ENCODE measurements around the gene CELA1. TPM values are rescaled to one million over a fixed set of nuclear protein-coding genes. Genes with fewer than 3 reads are reported as not detected.
A peak's percentile ranks its signal among the peaks of the same experiment; 100 is the strongest.
"Not testable (repeated sequence)": the region's sequence is repeated elsewhere in the genome, so short reads cannot be mapped to it uniquely, and the experiment has no call there.

CELA1 gene
- total and polyA plus RNA-seq, 2 experiments from 2014 or later = not detected

- Histone ChIP-seq H2AFZ (no peak overlapping the region), H3K79me2 (ENCODE audit: insufficient read depth) (no peaks in the 10 kb centered on the region), H3K9me3 (ENCODE audit: low read depth) (no peaks in the 10 kb centered on the region), H3K4me3 (no peak overlapping the region), H4K20me1 (ENCODE audit: insufficient read depth) (no peaks in the 10 kb centered on the region), H3K36me3 (ENCODE audit: low read depth) (no peaks in the 10 kb centered on the region), H3K4me1 (ENCODE audit: insufficient read depth) (no peaks in the 10 kb centered on the region), H3K27me3 (replicated peaks; ENCODE audit: insufficient read depth) (no peaks in the 10 kb centered on the region), H3K27ac (no peak overlapping the region), H3K9ac (no peak overlapping the region), H3K9me2 (ENCODE audit: insufficient read depth) (no peaks in the 10 kb centered on the region), H3F3A (ENCODE audit: insufficient read depth) (no peaks in the 10 kb centered on the region), H3K4me2 (ENCODE audit: unreplicated experiment) (no peak overlapping the region)
- DNase-seq = no peak
- in situ Hi-C loops (cut with MboI) = loop anchor here (10.0 kb wide), 2 partner anchors 78 to 298 kb away; partner anchors contain the start of gene LETMD1
- 85% methylated on average over 10 of the region's 10 CpGs for WGBS, 2 experiments (ENCODE audit: low coverage in 1 of 2, low lambda C conversion rate in 2 of 2, missing lambda C conversion rate in 2 of 2)
- TF ChIP-seq EZH2 (IDR thresholded peaks at IDR 0.05; ENCODE audit: insufficient read depth, poor library complexity, severe bottlenecking) (no peak), EZH2phosphoT487 (IDR thresholded peaks at IDR 0.05; ENCODE audit: insufficient read depth, low read depth) (no peak)
Observed at GRCh38 chr12:51342416-51342815, 4.1 kb downstream of the CELA1 start.

GRCh38 chr12:51341251-51342007 is 5.0 kb downstream of the CELA1 start:
- Histone ChIP-seq H3K27me3 (replicated peaks; ENCODE audit: insufficient read depth) (no peaks in the 10 kb centered on the region), H2AFZ (peak overlapping the region; percentile 79), H3K27ac (no peak overlapping the region), H3K4me1 (ENCODE audit: insufficient read depth) (no peaks in the 10 kb centered on the region), H3F3A (ENCODE audit: insufficient read depth) (no peaks in the 10 kb centered on the region), H4K20me1 (ENCODE audit: insufficient read depth) (no peaks in the 10 kb centered on the region), H3K9ac (peak overlapping the region; percentile 29; the same call in 1 of the 2 replicates), H3K79me2 (ENCODE audit: insufficient read depth) (no peaks in the 10 kb centered on the region), H3K36me3 (ENCODE audit: low read depth) (no peaks in the 10 kb centered on the region), H3K4me3 (peak overlapping the region; percentile 43), H3K9me2 (ENCODE audit: insufficient read depth) (no peaks in the 10 kb centered on the region), H3K4me2 (ENCODE audit: unreplicated experiment) (peak overlapping the region; percentile 45), H3K9me3 (ENCODE audit: low read depth) (no peaks in the 10 kb centered on the region)
- in situ Hi-C loops (cut with MboI) = loop anchor here (10.0 kb wide), 2 partner anchors 77 to 297 kb away; partner anchors contain the start of gene LETMD1
- WGBS, 2 experiments (ENCODE audit: low coverage in 1 of 2, low lambda C conversion rate in 2 of 2, missing lambda C conversion rate in 2 of 2) = 39 to 42% methylated on average over 9 of the region's 9 CpGs
- peak; percentile 77 for DNase-seq
- no peak for TF ChIP-seq EZH2 (IDR thresholded peaks at IDR 0.05; ENCODE audit: insufficient read depth, poor library complexity, severe bottlenecking)
- TF ChIP-seq EZH2phosphoT487 (IDR thresholded peaks at IDR 0.05; ENCODE audit: insufficient read depth, low read depth) = no peak

- 74 to 75% methylated on average over 6 of the region's 6 CpGs for WGBS, 2 experiments (ENCODE audit: low coverage in 1 of 2, low lambda C conversion rate in 2 of 2, missing lambda C conversion rate in 2 of 2)
- DNase-seq = no peak
- Histone ChIP-seq H3K4me3 (no peak overlapping the region), H3K9me3 (ENCODE audit: low read depth) (no peaks in the 10 kb centered on the region), H2AFZ (no peak overlapping the region), H3K27ac (no peak overlapping the region), H4K20me1 (ENCODE audit: insufficient read depth) (no peaks in the 10 kb centered on the region), H3K36me3 (ENCODE audit: low read depth) (no peaks in the 10 kb centered on the region), H3K79me2 (ENCODE audit: insufficient read depth) (no peaks in the 10 kb centered on the region), H3K27me3 (replicated peaks; ENCODE audit: insufficient read depth) (no peaks in the 10 kb centered on the region), H3F3A (ENCODE audit: insufficient read depth) (no peaks in the 10 kb centered on the region), H3K4me1 (ENCODE audit: insufficient read depth) (no peaks in the 10 kb centered on the region), H3K9me2 (ENCODE audit: insufficient read depth) (no peaks in the 10 kb centered on the region), H3K9ac (no peak overlapping the region), H3K4me2 (ENCODE audit: unreplicated experiment) (no peak overlapping the region)
- TF ChIP-seq EZH2phosphoT487 (IDR thresholded peaks at IDR 0.05; ENCODE audit: insufficient read depth, low read depth) = no peak
- TF ChIP-seq EZH2 (IDR thresholded peaks at IDR 0.05; ENCODE audit: insufficient read depth, poor library complexity, severe bottlenecking) = no peak
- in situ Hi-C loops (cut with MboI) = loop anchor here (10.0 kb wide), 2 partner anchors 75 to 295 kb away; partner anchors contain the start of gene LETMD1
Observed at GRCh38 chr12:51339750-51340149, 6.7 kb downstream of the CELA1 start.

GRCh38 chr12:51337336-51337735 is 9.1 kb downstream of the CELA1 start:
- H3K4me1 ChIP-seq (ENCODE audit: insufficient read depth); H3K27ac ChIP-seq; H3K9ac ChIP-seq; H3K27me3 ChIP-seq (replicated peaks; ENCODE audit: insufficient read depth); H3K9me2 ChIP-seq (ENCODE audit: insufficient read depth); H3K9me3 ChIP-seq (ENCODE audit: low read depth); DNase-seq; in situ Hi-C loops (cut with MboI); H2AFZ ChIP-seq; H3F3A ChIP-seq (ENCODE audit: insufficient read depth); H4K20me1 ChIP-seq (ENCODE audit: insufficient read depth); H3K4me2 ChIP-seq (ENCODE audit: unreplicated experiment); H3K4me3 ChIP-seq; H3K36me3 ChIP-seq (ENCODE audit: low read depth); H3K79me2 ChIP-seq (ENCODE audit: insufficient read depth): not testable (repeated sequence)
